GM23338 (cell line): Measurements from ENCODE around the gene TTC27. TPM values are rescaled to one million over a fixed set of nuclear protein-coding genes. Genes with fewer than 3 reads are reported as not detected.

Experiments used
- ATAC-seq: fragments of 200-7000 bp; cut with Tn5 transposase; 3 replicates; pipeline ENCODE4 v1.9.1; 2020
- DNase-seq: peaks from one replicate; pipeline ENCODE4 v3.0.0-alpha.2; 2015; ENCODE audit warnings: low spot score
- H2AFZ ChIP-seq: fragments of 200-600 bp; sonication (generic); 2 replicates; pipeline ENCODE4 v1.8.0; 2016; ENCODE audit warnings: antibody characterized with exemption, mild to moderate bottlenecking, moderate library complexity
- H3F3A ChIP-seq: fragments of 200-600 bp; sonication (generic); replicated peaks from 2 replicates; pipeline ENCODE4 v1.8.0; 2017; ENCODE audit warnings: antibody characterized with exemption, mixed run types, low read depth
- H3K27ac ChIP-seq: fragments of 200-600 bp; sonication (generic); 2 replicates; pipeline ENCODE4 v1.6.1; 2016; ENCODE audit warnings: low read depth
- H3K27me3 ChIP-seq: fragments of 200-600 bp; sonication (generic); 2 replicates; pipeline ENCODE4 v1.8.0; 2016; ENCODE audit warnings: mild to moderate bottlenecking, mixed run types, moderate library complexity; ENCODE audit not compliant: insufficient read depth
- H3K36me3 ChIP-seq: fragments of 200-600 bp; sonication (generic); 2 replicates; pipeline ENCODE4 v1.8.0; 2016; ENCODE audit warnings: mild to moderate bottlenecking; ENCODE audit not compliant: insufficient read depth
- H3K4me1 ChIP-seq: fragments of 200-600 bp; sonication (generic); 2 replicates; pipeline ENCODE4 v1.8.0; 2016; ENCODE audit warnings: mild to moderate bottlenecking, moderate library complexity; ENCODE audit not compliant: insufficient read depth
- H3K4me2 ChIP-seq: fragments of 200-600 bp; sonication (generic); 2 replicates; pipeline ENCODE4 v1.7.1; 2017; ENCODE audit warnings: mixed run types
- H3K4me3 ChIP-seq: fragments of 200-600 bp; sonication (generic); 2 replicates; pipeline ENCODE4 v1.6.1; 2016; ENCODE audit warnings: mixed run types
- H3K79me2 ChIP-seq: fragments of 200-600 bp; sonication (generic); replicated peaks from 2 replicates; pipeline ENCODE4 v1.8.0; 2017; ENCODE audit warnings: mild to moderate bottlenecking; ENCODE audit not compliant: insufficient read depth
- H3K9me2 ChIP-seq: fragments of 200-600 bp; sonication (generic); 2 replicates; pipeline ENCODE4 v1.8.0; 2017; ENCODE audit not compliant: insufficient read depth
- H4K20me1 ChIP-seq: fragments of 200-600 bp; sonication (generic); replicated peaks from 2 replicates; pipeline ENCODE4 v1.8.0; 2017; ENCODE audit warnings: mild to moderate bottlenecking; ENCODE audit not compliant: insufficient read depth
- H3K27ac Mint-ChIP-seq: 2 replicates; pipeline ENCODE4 v1.8.0; 2020; ENCODE audit warnings: inconsistent platforms, mild to moderate bottlenecking, moderate library complexity, mixed read lengths
- H3K27me3 Mint-ChIP-seq: 3 replicates; pipeline ENCODE4 v1.8.0; 2022; ENCODE audit warnings: low read depth, mild to moderate bottlenecking, moderate library complexity, mixed read lengths, inconsistent platforms; ENCODE audit not compliant: insufficient read depth, poor library complexity
- H3K36me3 Mint-ChIP-seq: 3 replicates; pipeline ENCODE4 v1.8.0; 2021; ENCODE audit warnings: low read depth, mild to moderate bottlenecking, inconsistent platforms, moderate library complexity, mixed read lengths
- H3K4me1 Mint-ChIP-seq: 3 replicates; pipeline ENCODE4 v1.8.0; 2020; ENCODE audit warnings: mild to moderate bottlenecking, inconsistent platforms, mixed read lengths
- H3K4me3 Mint-ChIP-seq: 3 replicates; pipeline ENCODE4 v1.8.0; 2021; ENCODE audit warnings: moderate library complexity, mild to moderate bottlenecking, inconsistent platforms, mixed read lengths
- H3K9me3 Mint-ChIP-seq: 3 replicates; pipeline ENCODE4 v1.8.0; 2020; ENCODE audit warnings: moderate library complexity, mild to moderate bottlenecking, inconsistent platforms, mixed read lengths
- CREB1 ChIP-seq: fragments of 250-450 bp; sonication (Bioruptor Pico); IDR thresholded peaks from 2 replicates; pipeline ENCODE4 v1.5.0; 2020; ENCODE audit warnings: low read depth, mild to moderate bottlenecking, moderate library complexity
- EZH2 ChIP-seq: fragments of 200-600 bp; sonication (generic); IDR thresholded peaks from one replicate; pipeline ENCODE4 v1.8.0; 2017; ENCODE audit warnings: antibody characterized with exemption, mild to moderate bottlenecking, low read depth; ENCODE audit not compliant: unreplicated experiment
- EZH2phosphoT487 ChIP-seq: fragments of 200-600 bp; sonication (generic); IDR thresholded peaks from one replicate; pipeline ENCODE4 v1.8.1; 2018; ENCODE audit warnings: antibody characterized with exemption; ENCODE audit not compliant: unreplicated experiment
- JUNB ChIP-seq: IDR thresholded peaks from one replicate; pipeline ENCODE4 v1.6.1; 2016; ENCODE audit warnings: antibody characterized with exemption; ENCODE audit not compliant: unreplicated experiment
- NANOG ChIP-seq: IDR thresholded peaks from 2 replicates; pipeline ENCODE4 v1.6.1; 2016; ENCODE audit warnings: antibody characterized with exemption, borderline replicate concordance
- POLR2AphosphoS5 ChIP-seq: IDR thresholded peaks from 2 replicates; pipeline ENCODE4 v1.6.1; 2016; ENCODE audit warnings: antibody characterized with exemption, low read depth
- STAT1 ChIP-seq: IDR thresholded peaks from one replicate; pipeline ENCODE4 v1.6.1; 2016; ENCODE audit warnings: antibody characterized with exemption; ENCODE audit not compliant: unreplicated experiment
- ZNF114 ChIP-seq: fragments of 250-450 bp; sonication (Bioruptor Pico); IDR thresholded peaks from 2 replicates; pipeline ENCODE4 v1.5.0; 2020; ENCODE audit warnings: mild to moderate bottlenecking, moderate library complexity
- ZNF331 ChIP-seq: fragments of 250-450 bp; sonication (Bioruptor Pico); IDR thresholded peaks from 2 replicates; pipeline ENCODE4 v1.5.0; 2020; ENCODE audit warnings: low read depth, mild to moderate bottlenecking, moderate library complexity
- polyA plus RNA-seq: library from polyadenylated mRNA; unstranded; fragments of >200 nt; fragmentation: Nextera tagmentation; extraction: Ambion mirVana; gene quantifications from 2 replicates; pipeline ENCODE4 v1.2.1, GENCODE V29; 2016
- total RNA-seq: library from RNA; depleted of rRNA; stranded (reverse); fragments of >200 nt; shearing (Covaris generic); gene quantifications from 2 replicates; pipeline ENCODE4 v1.2.3, GENCODE V29; 2014
- TF ChIP-seq, protein P1 (sequence below): fragments of 250-450 bp; sonication (Bioruptor Pico); IDR thresholded peaks from 2 replicates; pipeline ENCODE4 v1.5.0; 2020; ENCODE audit warnings: mild to moderate bottlenecking, moderate library complexity
- TF ChIP-seq, protein P2 (sequence below), 2 experiments: fragments of 200-600 bp in 1 of 2; sonication (generic) in 1 of 2; conservative IDR thresholded peaks; 2 replicates each; pipeline versions ENCODE4 v1.5.1 to v1.6.1; 2016 to 2017; ENCODE audit warnings: antibody characterized with exemption in 2 of 2, low read depth in 2 of 2, mild to moderate bottlenecking in 2 of 2, moderate library complexity in 1 of 2
- TF ChIP-seq, protein P3 (sequence below): IDR thresholded peaks from one replicate; pipeline ENCODE4 v1.6.1; 2018; ENCODE audit warnings: antibody characterized with exemption; ENCODE audit not compliant: unreplicated experiment
- TF ChIP-seq, protein P4 (sequence below): IDR thresholded peaks from 2 replicates; pipeline ENCODE4 v1.6.1; 2016; ENCODE audit warnings: antibody characterized with exemption

Gene TTC27
- total and polyA plus RNA-seq, 2 experiments from 2014 or later = 11.8 to 41.3 TPM

DNA sequence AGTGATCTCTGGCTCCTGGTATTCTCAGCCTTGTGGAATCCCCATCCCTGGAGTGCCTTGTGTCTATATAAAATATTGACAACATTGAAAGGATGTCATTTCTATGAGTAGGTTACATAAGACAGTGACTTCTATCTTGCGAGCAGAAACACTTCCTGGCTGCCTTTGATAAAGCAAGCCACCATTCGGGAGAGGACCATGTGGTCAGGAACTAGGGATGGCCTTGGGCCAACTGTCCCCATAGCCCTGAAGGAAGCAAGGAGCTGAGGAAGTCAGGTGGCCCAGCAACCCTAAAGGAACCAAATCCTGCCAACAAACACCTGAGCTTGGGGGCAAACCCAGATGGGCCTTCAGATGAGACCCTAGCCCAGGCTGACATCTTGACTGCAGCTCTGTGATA lies 205.9 kb downstream of the TTC27 start:
- DNase-seq (no peak), ATAC-seq (no peak)
- TF ChIP-seq STAT1 (no peak), CREB1 (CRISPR knock-in tag) (no peak), EZH2phosphoT487 (no peak), JUNB (no peak), NANOG (no peak), ZNF114 (no peak), EZH2 (no peak), POLR2AphosphoS5 (no peak), ZNF331 (CRISPR knock-in tag) (no peak)
- TF ChIP-seq, protein P1, sequence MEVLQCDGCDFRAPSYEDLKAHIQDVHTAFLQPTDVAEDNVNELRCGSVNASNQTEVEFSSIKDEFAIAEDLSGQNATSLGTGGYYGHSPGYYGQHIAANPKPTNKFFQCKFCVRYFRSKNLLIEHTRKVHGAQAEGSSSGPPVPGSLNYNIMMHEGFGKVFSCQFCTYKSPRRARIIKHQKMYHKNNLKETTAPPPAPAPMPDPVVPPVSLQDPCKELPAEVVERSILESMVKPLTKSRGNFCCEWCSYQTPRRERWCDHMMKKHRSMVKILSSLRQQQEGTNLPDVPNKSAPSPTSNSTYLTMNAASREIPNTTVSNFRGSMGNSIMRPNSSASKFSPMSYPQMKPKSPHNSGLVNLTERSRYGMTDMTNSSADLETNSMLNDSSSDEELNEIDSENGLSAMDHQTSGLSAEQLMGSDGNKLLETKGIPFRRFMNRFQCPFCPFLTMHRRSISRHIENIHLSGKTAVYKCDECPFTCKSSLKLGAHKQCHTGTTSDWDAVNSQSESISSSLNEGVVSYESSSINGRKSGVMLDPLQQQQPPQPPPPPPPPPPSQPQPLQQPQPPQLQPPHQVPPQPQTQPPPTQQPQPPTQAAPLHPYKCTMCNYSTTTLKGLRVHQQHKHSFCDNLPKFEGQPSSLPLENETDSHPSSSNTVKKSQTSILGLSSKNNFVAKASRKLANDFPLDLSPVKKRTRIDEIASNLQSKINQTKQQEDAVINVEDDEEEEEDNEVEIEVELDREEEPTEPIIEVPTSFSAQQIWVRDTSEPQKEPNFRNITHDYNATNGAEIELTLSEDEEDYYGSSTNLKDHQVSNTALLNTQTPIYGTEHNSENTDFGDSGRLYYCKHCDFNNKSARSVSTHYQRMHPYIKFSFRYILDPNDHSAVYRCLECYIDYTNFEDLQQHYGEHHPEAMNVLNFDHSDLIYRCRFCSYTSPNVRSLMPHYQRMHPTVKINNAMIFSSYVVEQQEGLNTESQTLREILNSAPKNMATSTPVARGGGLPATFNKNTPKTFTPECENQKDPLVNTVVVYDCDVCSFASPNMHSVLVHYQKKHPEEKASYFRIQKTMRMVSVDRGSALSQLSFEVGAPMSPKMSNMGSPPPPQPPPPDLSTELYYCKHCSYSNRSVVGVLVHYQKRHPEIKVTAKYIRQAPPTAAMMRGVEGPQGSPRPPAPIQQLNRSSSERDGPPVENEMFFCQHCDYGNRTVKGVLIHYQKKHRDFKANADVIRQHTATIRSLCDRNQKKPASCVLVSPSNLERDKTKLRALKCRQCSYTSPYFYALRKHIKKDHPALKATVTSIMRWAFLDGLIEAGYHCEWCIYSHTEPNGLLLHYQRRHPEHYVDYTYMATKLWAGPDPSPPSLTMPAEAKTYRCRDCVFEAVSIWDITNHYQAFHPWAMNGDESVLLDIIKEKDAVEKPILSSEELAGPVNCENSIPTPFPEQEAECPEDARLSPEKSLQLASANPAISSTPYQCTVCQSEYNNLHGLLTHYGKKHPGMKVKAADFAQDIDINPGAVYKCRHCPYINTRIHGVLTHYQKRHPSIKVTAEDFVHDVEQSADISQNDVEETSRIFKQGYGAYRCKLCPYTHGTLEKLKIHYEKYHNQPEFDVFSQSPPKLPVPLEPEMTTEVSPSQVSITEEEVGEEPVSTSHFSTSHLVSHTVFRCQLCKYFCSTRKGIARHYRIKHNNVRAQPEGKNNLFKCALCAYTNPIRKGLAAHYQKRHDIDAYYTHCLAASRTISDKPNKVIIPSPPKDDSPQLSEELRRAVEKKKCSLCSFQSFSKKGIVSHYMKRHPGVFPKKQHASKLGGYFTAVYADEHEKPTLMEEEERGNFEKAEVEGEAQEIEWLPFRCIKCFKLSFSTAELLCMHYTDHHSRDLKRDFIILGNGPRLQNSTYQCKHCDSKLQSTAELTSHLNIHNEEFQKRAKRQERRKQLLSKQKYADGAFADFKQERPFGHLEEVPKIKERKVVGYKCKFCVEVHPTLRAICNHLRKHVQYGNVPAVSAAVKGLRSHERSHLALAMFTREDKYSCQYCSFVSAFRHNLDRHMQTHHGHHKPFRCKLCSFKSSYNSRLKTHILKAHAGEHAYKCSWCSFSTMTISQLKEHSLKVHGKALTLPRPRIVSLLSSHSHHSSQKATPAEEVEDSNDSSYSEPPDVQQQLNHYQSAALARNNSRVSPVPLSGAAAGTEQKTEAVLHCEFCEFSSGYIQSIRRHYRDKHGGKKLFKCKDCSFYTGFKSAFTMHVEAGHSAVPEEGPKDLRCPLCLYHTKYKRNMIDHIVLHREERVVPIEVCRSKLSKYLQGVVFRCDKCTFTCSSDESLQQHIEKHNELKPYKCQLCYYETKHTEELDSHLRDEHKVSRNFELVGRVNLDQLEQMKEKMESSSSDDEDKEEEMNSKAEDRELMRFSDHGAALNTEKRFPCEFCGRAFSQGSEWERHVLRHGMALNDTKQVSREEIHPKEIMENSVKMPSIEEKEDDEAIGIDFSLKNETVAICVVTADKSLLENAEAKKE (CRISPR knock-in tag) = no peak
- TF ChIP-seq, protein P2, sequence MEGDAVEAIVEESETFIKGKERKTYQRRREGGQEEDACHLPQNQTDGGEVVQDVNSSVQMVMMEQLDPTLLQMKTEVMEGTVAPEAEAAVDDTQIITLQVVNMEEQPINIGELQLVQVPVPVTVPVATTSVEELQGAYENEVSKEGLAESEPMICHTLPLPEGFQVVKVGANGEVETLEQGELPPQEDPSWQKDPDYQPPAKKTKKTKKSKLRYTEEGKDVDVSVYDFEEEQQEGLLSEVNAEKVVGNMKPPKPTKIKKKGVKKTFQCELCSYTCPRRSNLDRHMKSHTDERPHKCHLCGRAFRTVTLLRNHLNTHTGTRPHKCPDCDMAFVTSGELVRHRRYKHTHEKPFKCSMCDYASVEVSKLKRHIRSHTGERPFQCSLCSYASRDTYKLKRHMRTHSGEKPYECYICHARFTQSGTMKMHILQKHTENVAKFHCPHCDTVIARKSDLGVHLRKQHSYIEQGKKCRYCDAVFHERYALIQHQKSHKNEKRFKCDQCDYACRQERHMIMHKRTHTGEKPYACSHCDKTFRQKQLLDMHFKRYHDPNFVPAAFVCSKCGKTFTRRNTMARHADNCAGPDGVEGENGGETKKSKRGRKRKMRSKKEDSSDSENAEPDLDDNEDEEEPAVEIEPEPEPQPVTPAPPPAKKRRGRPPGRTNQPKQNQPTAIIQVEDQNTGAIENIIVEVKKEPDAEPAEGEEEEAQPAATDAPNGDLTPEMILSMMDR (conservative IDR thresholded peaks at IDR 0.05; ENCODE audit: low read depth in 2 of 2) = no peak
- TF ChIP-seq, protein P3, sequence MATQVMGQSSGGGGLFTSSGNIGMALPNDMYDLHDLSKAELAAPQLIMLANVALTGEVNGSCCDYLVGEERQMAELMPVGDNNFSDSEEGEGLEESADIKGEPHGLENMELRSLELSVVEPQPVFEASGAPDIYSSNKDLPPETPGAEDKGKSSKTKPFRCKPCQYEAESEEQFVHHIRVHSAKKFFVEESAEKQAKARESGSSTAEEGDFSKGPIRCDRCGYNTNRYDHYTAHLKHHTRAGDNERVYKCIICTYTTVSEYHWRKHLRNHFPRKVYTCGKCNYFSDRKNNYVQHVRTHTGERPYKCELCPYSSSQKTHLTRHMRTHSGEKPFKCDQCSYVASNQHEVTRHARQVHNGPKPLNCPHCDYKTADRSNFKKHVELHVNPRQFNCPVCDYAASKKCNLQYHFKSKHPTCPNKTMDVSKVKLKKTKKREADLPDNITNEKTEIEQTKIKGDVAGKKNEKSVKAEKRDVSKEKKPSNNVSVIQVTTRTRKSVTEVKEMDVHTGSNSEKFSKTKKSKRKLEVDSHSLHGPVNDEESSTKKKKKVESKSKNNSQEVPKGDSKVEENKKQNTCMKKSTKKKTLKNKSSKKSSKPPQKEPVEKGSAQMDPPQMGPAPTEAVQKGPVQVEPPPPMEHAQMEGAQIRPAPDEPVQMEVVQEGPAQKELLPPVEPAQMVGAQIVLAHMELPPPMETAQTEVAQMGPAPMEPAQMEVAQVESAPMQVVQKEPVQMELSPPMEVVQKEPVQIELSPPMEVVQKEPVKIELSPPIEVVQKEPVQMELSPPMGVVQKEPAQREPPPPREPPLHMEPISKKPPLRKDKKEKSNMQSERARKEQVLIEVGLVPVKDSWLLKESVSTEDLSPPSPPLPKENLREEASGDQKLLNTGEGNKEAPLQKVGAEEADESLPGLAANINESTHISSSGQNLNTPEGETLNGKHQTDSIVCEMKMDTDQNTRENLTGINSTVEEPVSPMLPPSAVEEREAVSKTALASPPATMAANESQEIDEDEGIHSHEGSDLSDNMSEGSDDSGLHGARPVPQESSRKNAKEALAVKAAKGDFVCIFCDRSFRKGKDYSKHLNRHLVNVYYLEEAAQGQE = no peak
- TF ChIP-seq, protein P4, sequence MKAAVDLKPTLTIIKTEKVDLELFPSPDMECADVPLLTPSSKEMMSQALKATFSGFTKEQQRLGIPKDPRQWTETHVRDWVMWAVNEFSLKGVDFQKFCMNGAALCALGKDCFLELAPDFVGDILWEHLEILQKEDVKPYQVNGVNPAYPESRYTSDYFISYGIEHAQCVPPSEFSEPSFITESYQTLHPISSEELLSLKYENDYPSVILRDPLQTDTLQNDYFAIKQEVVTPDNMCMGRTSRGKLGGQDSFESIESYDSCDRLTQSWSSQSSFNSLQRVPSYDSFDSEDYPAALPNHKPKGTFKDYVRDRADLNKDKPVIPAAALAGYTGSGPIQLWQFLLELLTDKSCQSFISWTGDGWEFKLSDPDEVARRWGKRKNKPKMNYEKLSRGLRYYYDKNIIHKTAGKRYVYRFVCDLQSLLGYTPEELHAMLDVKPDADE = no peak
- Histone ChIP-seq H3K4me1 (no peaks in the 10 kb centered on the region), H3K36me3 (no peaks in the 10 kb centered on the region), H3K9me2 (peaks cover 10% of the 10 kb centered on the region; the same call in 1 of the 2 replicates), H3K4me2 (no peak overlapping the region), H4K20me1 (no peaks in the 10 kb centered on the region), H3K27ac (no peak overlapping the region), H3K4me3 (no peak overlapping the region), H3K27me3 (no peaks in the 10 kb centered on the region), H3F3A (no peaks in the 10 kb centered on the region), H3K79me2 (no peaks in the 10 kb centered on the region), H2AFZ (no peak overlapping the region)
- no peak overlapping the region for H3K4me3 Mint-ChIP-seq
- no peaks in the 10 kb centered on the region for H3K36me3 Mint-ChIP-seq
- no peaks in the 10 kb centered on the region; the same call in 2 of the 3 replicates for H3K9me3 Mint-ChIP-seq
- H3K27ac Mint-ChIP-seq = no peak overlapping the region
- H3K27me3 Mint-ChIP-seq = peaks cover 2% of the 10 kb centered on the region
- H3K4me1 Mint-ChIP-seq = peaks cover 4% of the 10 kb centered on the region; the same call in 2 of the 3 replicates
